HepG2 (cell line): ENCODE measurements around the gene MEA1. TPM values are rescaled to one million over a fixed set of nuclear protein-coding genes. Genes with fewer than 3 reads are reported as not detected.

Experiments
- GATAD1 ChIP-seq: IDR thresholded peaks from 2 replicates; pipeline ENCODE4 v1.6.1; 2016; ENCODE audit warnings: missing genetic modification reagents, missing compliant biosample characterization
- HNRNPH1 ChIP-seq: fragments of 200-400 bp; formaldehyde crosslinking; optimal IDR thresholded peaks from 2 replicates; pipeline ENCODE3; 2017; ENCODE audit warnings: mild to moderate bottlenecking, low read depth, low read length
- KLF13 ChIP-seq: sonication (generic); formaldehyde crosslinking; IDR thresholded peaks from 2 replicates; pipeline ENCODE4 v1.4.0; 2020; ENCODE audit warnings: mild to moderate bottlenecking, missing genetic modification reagents
- MAFK ChIP-seq, 2 experiments: IDR thresholded peaks in 1 of 2; conservative IDR thresholded peaks in 1 of 2; 2 replicates each; pipeline ENCODE4 v1.6.1; 2011; ENCODE audit warnings: improper control_type of control experiment in 2 of 2, low read length in 2 of 2
- RXRA ChIP-seq: sonication (generic); formaldehyde crosslinking; IDR thresholded peaks from 2 replicates; pipeline ENCODE4 v1.5.1; 2020; ENCODE audit warnings: missing genetic modification reagents
- SMAD3 ChIP-seq: sonication (generic); formaldehyde crosslinking; IDR thresholded peaks from 2 replicates; pipeline ENCODE4 v1.4.0; 2020; ENCODE audit warnings: missing genetic modification reagents
- SOX6 ChIP-seq, 2 experiments: fragments of 450-650 bp in 1 of 2; sonication (generic) in 1 of 2; formaldehyde crosslinking in 1 of 2; IDR thresholded peaks; 2 replicates each; pipeline versions ENCODE4 v1.4.0 to v1.6.1; 2017 to 2020; ENCODE audit warnings: antibody characterized with exemption in 1 of 2, mild to moderate bottlenecking in 1 of 2, missing genetic modification reagents in 1 of 2
- SRSF1 ChIP-seq: fragments of 200-400 bp; formaldehyde crosslinking; optimal IDR thresholded peaks from 2 replicates; pipeline ENCODE3; 2017; ENCODE audit warnings: mild to moderate bottlenecking, low read depth, low read length, moderate library complexity
- ZNF121 ChIP-seq: sonication (generic); formaldehyde crosslinking; IDR thresholded peaks from 2 replicates; pipeline ENCODE4 v1.5.0; 2020; ENCODE audit warnings: mild to moderate bottlenecking, missing genetic modification reagents
- ZNF20 ChIP-seq: sonication (generic); formaldehyde crosslinking; IDR thresholded peaks from 2 replicates; pipeline ENCODE4 v1.4.0; 2020; ENCODE audit warnings: mild to moderate bottlenecking, moderate library complexity, missing genetic modification reagents
- ZNF607 ChIP-seq: sonication (generic); formaldehyde crosslinking; IDR thresholded peaks from 2 replicates; pipeline ENCODE4 v1.5.1; 2020; ENCODE audit warnings: missing genetic modification reagents, mild to moderate bottlenecking, borderline replicate concordance
- ZSCAN25 ChIP-seq: sonication (generic); formaldehyde crosslinking; IDR thresholded peaks from 2 replicates; pipeline ENCODE4 v1.8.0; 2022; ENCODE audit warnings: mild to moderate bottlenecking, missing genetic modification reagents
- polyA plus RNA-seq, 8 experiments: library from polyadenylated mRNA; depleted of rRNA in 3 of 8; stranded (reverse) in 7 of 8; unstranded in 1 of 8; fragments of >200 nt; fragmentation: Illumina TruSeq in 4 of 8; extraction: Trizol in 4 of 8; gene quantifications; 2 replicates each; pipeline versions ENCODE4 v1.2.1 to v1.2.3, GENCODE V29; 2011 to 2016; ENCODE audit warnings: low read depth in 4 of 8, missing spikeins in 1 of 8, mixed read lengths in 1 of 8; ENCODE audit not compliant: insufficient read depth in 1 of 8
- total RNA-seq, 5 experiments: library from RNA; depleted of rRNA; stranded (reverse); fragments of >200 nt; fragmentation: Illumina TruSeq; extraction: Trizol; gene quantifications; 2 replicates each; pipeline ENCODE4 v1.2.3, GENCODE V29; 2016; ENCODE audit warnings: low read depth in 1 of 5
- TF ChIP-seq, protein P1 (sequence below): IDR thresholded peaks from 2 replicates; pipeline ENCODE4 v1.4.0; 2020; ENCODE audit warnings: mild to moderate bottlenecking, missing genetic modification reagents
- TF ChIP-seq, protein P2 (sequence below): sonication (generic); formaldehyde crosslinking; IDR thresholded peaks from 2 replicates; pipeline ENCODE4 v1.5.0; 2020; ENCODE audit warnings: mild to moderate bottlenecking, missing genetic modification reagents
- TF ChIP-seq, protein P3 (sequence below): sonication (generic); formaldehyde crosslinking; IDR thresholded peaks from 2 replicates; pipeline ENCODE4 v1.4.0; 2020; ENCODE audit warnings: missing genetic modification reagents, mild to moderate bottlenecking, borderline replicate concordance
- TF ChIP-seq, protein P4 (sequence below): sonication (generic); formaldehyde crosslinking; IDR thresholded peaks from 2 replicates; pipeline ENCODE4 v1.5.0; 2020; ENCODE audit warnings: mild to moderate bottlenecking, missing genetic modification reagents

MEA1 gene
- total and polyA plus RNA-seq, 2 of the 13 experiments (the other 11 are each of a cell fraction or from before 2014, with no cell fraction given) = 75.6 to 86.2 TPM

DNA sequence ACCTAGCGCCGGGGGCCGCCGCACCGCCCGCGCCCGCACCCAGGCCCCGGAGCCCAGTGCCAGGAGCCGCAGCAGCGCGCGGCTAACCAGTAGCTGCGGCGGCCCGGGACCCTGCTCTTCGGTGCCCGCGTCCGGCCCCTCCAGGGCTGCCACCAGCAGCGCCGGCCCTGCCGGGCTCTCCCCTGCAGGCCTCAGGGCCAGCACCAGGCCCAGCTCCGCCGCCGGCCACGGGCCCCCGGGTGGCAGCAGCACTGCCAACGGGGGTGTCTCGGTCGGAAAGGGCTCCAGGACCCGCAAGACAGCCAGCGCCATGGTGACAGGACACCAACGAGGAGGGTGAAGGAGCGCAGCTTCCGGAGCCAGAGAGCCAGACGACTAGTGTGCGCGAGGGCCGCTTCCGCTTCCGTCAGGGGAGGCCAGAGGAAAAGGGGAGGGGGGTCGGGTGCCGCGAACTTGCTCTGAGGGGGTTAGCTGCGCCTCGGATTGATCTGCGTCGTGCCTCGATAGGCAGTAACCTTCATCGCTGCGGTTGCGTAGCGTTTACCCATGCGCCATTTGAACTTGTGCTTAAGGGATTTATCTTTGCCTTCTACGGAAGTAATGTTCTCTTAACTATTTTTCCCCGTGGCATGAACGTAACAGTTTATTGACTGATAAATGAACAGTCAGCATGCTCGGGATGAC lies 34.8 kb downstream of the MEA1 start, which contains the start of gene PEX6 (continued):
- TF ChIP-seq, protein P1, sequence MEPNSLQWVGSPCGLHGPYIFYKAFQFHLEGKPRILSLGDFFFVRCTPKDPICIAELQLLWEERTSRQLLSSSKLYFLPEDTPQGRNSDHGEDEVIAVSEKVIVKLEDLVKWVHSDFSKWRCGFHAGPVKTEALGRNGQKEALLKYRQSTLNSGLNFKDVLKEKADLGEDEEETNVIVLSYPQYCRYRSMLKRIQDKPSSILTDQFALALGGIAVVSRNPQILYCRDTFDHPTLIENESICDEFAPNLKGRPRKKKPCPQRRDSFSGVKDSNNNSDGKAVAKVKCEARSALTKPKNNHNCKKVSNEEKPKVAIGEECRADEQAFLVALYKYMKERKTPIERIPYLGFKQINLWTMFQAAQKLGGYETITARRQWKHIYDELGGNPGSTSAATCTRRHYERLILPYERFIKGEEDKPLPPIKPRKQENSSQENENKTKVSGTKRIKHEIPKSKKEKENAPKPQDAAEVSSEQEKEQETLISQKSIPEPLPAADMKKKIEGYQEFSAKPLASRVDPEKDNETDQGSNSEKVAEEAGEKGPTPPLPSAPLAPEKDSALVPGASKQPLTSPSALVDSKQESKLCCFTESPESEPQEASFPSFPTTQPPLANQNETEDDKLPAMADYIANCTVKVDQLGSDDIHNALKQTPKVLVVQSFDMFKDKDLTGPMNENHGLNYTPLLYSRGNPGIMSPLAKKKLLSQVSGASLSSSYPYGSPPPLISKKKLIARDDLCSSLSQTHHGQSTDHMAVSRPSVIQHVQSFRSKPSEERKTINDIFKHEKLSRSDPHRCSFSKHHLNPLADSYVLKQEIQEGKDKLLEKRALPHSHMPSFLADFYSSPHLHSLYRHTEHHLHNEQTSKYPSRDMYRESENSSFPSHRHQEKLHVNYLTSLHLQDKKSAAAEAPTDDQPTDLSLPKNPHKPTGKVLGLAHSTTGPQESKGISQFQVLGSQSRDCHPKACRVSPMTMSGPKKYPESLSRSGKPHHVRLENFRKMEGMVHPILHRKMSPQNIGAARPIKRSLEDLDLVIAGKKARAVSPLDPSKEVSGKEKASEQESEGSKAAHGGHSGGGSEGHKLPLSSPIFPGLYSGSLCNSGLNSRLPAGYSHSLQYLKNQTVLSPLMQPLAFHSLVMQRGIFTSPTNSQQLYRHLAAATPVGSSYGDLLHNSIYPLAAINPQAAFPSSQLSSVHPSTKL (CRISPR knock-in tag) = peak; percentile 76; the same call in 1 of the 2 replicates
- TF ChIP-seq GATAD1 (CRISPR knock-in tag) = peak; percentile 90
- TF ChIP-seq, protein P2, sequence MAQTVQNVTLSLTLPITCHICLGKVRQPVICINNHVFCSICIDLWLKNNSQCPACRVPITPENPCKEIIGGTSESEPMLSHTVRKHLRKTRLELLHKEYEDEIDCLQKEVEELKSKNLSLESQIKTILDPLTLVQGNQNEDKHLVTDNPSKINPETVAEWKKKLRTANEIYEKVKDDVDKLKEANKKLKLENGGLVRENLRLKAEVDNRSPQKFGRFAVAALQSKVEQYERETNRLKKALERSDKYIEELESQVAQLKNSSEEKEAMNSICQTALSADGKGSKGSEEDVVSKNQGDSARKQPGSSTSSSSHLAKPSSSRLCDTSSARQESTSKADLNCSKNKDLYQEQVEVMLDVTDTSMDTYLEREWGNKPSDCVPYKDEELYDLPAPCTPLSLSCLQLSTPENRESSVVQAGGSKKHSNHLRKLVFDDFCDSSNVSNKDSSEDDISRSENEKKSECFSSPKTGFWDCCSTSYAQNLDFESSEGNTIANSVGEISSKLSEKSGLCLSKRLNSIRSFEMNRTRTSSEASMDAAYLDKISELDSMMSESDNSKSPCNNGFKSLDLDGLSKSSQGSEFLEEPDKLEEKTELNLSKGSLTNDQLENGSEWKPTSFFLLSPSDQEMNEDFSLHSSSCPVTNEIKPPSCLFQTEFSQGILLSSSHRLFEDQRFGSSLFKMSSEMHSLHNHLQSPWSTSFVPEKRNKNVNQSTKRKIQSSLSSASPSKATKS (CRISPR knock-in tag) = 0 out of 2 replicates have a peak, but pooled peaks have one; percentile 53
- TF ChIP-seq, protein P3, sequence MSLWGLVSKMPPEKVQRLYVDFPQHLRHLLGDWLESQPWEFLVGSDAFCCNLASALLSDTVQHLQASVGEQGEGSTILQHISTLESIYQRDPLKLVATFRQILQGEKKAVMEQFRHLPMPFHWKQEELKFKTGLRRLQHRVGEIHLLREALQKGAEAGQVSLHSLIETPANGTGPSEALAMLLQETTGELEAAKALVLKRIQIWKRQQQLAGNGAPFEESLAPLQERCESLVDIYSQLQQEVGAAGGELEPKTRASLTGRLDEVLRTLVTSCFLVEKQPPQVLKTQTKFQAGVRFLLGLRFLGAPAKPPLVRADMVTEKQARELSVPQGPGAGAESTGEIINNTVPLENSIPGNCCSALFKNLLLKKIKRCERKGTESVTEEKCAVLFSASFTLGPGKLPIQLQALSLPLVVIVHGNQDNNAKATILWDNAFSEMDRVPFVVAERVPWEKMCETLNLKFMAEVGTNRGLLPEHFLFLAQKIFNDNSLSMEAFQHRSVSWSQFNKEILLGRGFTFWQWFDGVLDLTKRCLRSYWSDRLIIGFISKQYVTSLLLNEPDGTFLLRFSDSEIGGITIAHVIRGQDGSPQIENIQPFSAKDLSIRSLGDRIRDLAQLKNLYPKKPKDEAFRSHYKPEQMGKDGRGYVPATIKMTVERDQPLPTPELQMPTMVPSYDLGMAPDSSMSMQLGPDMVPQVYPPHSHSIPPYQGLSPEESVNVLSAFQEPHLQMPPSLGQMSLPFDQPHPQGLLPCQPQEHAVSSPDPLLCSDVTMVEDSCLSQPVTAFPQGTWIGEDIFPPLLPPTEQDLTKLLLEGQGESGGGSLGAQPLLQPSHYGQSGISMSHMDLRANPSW (CRISPR knock-in tag) = peak; percentile 86; the same call in 1 of the 2 replicates
- TF ChIP-seq, protein P4, sequence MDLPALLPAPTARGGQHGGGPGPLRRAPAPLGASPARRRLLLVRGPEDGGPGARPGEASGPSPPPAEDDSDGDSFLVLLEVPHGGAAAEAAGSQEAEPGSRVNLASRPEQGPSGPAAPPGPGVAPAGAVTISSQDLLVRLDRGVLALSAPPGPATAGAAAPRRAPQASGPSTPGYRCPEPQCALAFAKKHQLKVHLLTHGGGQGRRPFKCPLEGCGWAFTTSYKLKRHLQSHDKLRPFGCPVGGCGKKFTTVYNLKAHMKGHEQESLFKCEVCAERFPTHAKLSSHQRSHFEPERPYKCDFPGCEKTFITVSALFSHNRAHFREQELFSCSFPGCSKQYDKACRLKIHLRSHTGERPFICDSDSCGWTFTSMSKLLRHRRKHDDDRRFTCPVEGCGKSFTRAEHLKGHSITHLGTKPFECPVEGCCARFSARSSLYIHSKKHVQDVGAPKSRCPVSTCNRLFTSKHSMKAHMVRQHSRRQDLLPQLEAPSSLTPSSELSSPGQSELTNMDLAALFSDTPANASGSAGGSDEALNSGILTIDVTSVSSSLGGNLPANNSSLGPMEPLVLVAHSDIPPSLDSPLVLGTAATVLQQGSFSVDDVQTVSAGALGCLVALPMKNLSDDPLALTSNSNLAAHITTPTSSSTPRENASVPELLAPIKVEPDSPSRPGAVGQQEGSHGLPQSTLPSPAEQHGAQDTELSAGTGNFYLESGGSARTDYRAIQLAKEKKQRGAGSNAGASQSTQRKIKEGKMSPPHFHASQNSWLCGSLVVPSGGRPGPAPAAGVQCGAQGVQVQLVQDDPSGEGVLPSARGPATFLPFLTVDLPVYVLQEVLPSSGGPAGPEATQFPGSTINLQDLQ (CRISPR knock-in tag) = 0 out of 2 replicates have a peak, but pooled peaks have one; percentile 66
- TF ChIP-seq KLF13 = 0 out of 2 replicates have a peak, but pooled peaks have one; percentile 54
- peak; percentile 38 to 72; a peak in 3 of 4 replicates for TF ChIP-seq MAFK (conservative IDR thresholded peaks at IDR 0.05 in 1 of 2, IDR thresholded peaks at IDR 0.05 in 1 of 2; ENCODE audit: low read length in 2 of 2)
- no peak for TF ChIP-seq ZNF20 (CRISPR knock-in tag)
- peak; percentile 77 for TF ChIP-seq ZSCAN25 (CRISPR knock-in tag)
- TF ChIP-seq RXRA (CRISPR knock-in tag) = peak; percentile 75
- TF ChIP-seq ZNF607 (CRISPR knock-in tag) = 0 out of 2 replicates have a peak, but pooled peaks have one; percentile 11
- peak; percentile 91 for TF ChIP-seq HNRNPH1
- no peak for TF ChIP-seq SOX6 (IDR thresholded peaks at IDR 0.05)
- peak; percentile 68 for TF ChIP-seq SOX6 (CRISPR knock-in tag; IDR thresholded peaks at IDR 0.05)
- TF ChIP-seq SMAD3 (CRISPR knock-in tag) = peak; percentile 84; the same call in 1 of the 2 replicates
- TF ChIP-seq SRSF1 = peak; percentile 86
- peak; percentile 55; the same call in 1 of the 2 replicates for TF ChIP-seq ZNF121 (CRISPR knock-in tag)
